HCT116 (cell line): ENCODE data around the gene CARS1. TPM values are rescaled to one million over a fixed set of nuclear protein-coding genes. Genes with fewer than 3 reads are reported as not detected.

Experiments used
- ATAC-seq: fragments of 200-7000 bp; cut with Tn5 transposase; 2 replicates; pipeline ENCODE4 v1.9.1; 2020; ENCODE audit warnings: mild to moderate bottlenecking, moderate library complexity
- BruUV-seq: library from RNA; stranded (reverse); fragments of 400-500 nt; replicated peaks from 2 replicates; lab custom pipeline; 2021; lab: Mats Ljungman, UMichigan
- CTCF ChIA-PET: fragments of 300-600 bp; sonication (Branson Sonifier 250); formaldehyde crosslinking; loops from one replicate; lab custom pipeline; 2021; ENCODE audit warnings: antibody characterized with exemption; lab: Charles Lee
- POLR2A ChIA-PET: fragments of 300-600, 350-600 bp; sonication (Branson Sonifier 250); formaldehyde crosslinking; loops from one replicate; lab custom pipeline; 2021; ENCODE audit warnings: antibody characterized with exemption; lab: Charles Lee
- RAD21 ChIA-PET, 2 experiments: fragments of 300-600 bp; sonication (Branson Sonifier 250); formaldehyde crosslinking; loops; one replicate each; lab custom pipeline; 2023; ENCODE audit warnings: low total read pairs in 2 of 2; ENCODE audit not compliant: uncharacterized antibody in 2 of 2, unreplicated experiment in 2 of 2, low non-redundant PET in 1 of 2; lab: Charles Lee
- DNase-seq: peaks from one replicate; pipeline ENCODE4 v3.0.0-alpha.2; 2010; ENCODE audit warnings: low read depth, low spot score
- H2AFZ ChIP-seq: fragments of 200-600 bp; shearing (Covaris generic), sonication (generic); 2 replicates; pipeline ENCODE4 v1.6.1; 2017; ENCODE audit warnings: low read depth, mixed run types, mixed read lengths, antibody characterized with exemption, low read length; ENCODE audit not compliant: poor library complexity, severe bottlenecking
- H3K27ac ChIP-seq: 2 replicates; pipeline ENCODE4 v1.5.1; 2012; ENCODE audit warnings: low read depth, low read length
- H3K27me3 ChIP-seq: fragments of 200-600 bp; sonication (generic); 2 replicates; pipeline ENCODE4 v1.6.1; 2016; ENCODE audit warnings: mixed run types, low read length, mixed read lengths; ENCODE audit not compliant: insufficient read depth
- H3K36me3 ChIP-seq, 2 experiments: fragments of 200-500 bp in 1 of 2; fragments of 200-600 bp in 1 of 2; sonication (Bioruptor generic) in 1 of 2; sonication (generic) in 1 of 2; 2 replicates each; pipeline versions ENCODE4 v1.5.1 to v1.6.1; 2014 to 2016; ENCODE audit warnings: low read length in 2 of 2, inconsistent platforms in 1 of 2, mixed read lengths in 1 of 2, mixed run types in 1 of 2; ENCODE audit not compliant: insufficient read depth in 2 of 2, control insufficient read depth in 1 of 2
- H3K4me1 ChIP-seq, 2 experiments: fragments of 200-600 bp in 1 of 2; sonication (generic) in 1 of 2; 2 replicates each; pipeline versions ENCODE4 v1.5.1 to v1.6.1; 2012 to 2017; ENCODE audit warnings: low read length in 2 of 2, inconsistent platforms in 1 of 2, mild to moderate bottlenecking in 1 of 2, mixed read lengths in 1 of 2, mixed run types in 1 of 2, moderate library complexity in 1 of 2; ENCODE audit not compliant: insufficient read depth in 2 of 2, control insufficient read depth in 1 of 2
- H3K4me2 ChIP-seq: fragments of 200-600 bp; sonication (generic); 2 replicates; pipeline ENCODE4 v1.6.1; 2017; ENCODE audit warnings: mixed run types, low read length, mixed read lengths
- H3K4me3 ChIP-seq, 2 experiments: fragments of 200-600 bp in 1 of 2; sonication (generic) in 1 of 2; replicated peaks in 1 of 2; 2 replicates each; pipeline ENCODE4 v1.5.1; 2011 to 2016; ENCODE audit warnings: low read length in 2 of 2, control low read depth in 1 of 2, low read depth in 1 of 2, mild to moderate bottlenecking in 1 of 2, mixed read lengths in 1 of 2, mixed run types in 1 of 2
- H3K79me2 ChIP-seq: fragments of 200-600 bp; sonication (generic); 2 replicates; pipeline ENCODE4 v1.6.1; 2017; ENCODE audit warnings: mild to moderate bottlenecking, mixed run types, low read length, moderate library complexity, mixed read lengths; ENCODE audit not compliant: insufficient read depth
- H3K9ac ChIP-seq: fragments of 200-600 bp; sonication (generic); 2 replicates; pipeline ENCODE4 v1.6.1; 2016; ENCODE audit warnings: low read length, mixed read lengths
- H3K9me2 ChIP-seq: fragments of 200-600 bp; sonication (generic), shearing (Covaris generic); 2 replicates; pipeline ENCODE4 v1.6.1; 2017; ENCODE audit warnings: mixed run types, mild to moderate bottlenecking, moderate library complexity; ENCODE audit not compliant: insufficient read depth
- H3K9me3 ChIP-seq, 2 experiments: fragments of 200-500 bp in 1 of 2; fragments of 200-600 bp in 1 of 2; sonication (Bioruptor generic) in 1 of 2; sonication (generic) in 1 of 2; 2 replicates each; pipeline ENCODE4 v1.6.1; 2014 to 2017; ENCODE audit warnings: low read length in 2 of 2, mixed read lengths in 2 of 2, inconsistent platforms in 1 of 2, low read depth in 1 of 2, mild to moderate bottlenecking in 1 of 2, mixed run types in 1 of 2, moderate library complexity in 1 of 2; ENCODE audit not compliant: control insufficient read depth in 1 of 2, insufficient read depth in 1 of 2
- H4K20me1 ChIP-seq: fragments of 200-600 bp; sonication (generic), shearing (Covaris generic); 2 replicates; pipeline ENCODE4 v1.6.1; 2017; ENCODE audit warnings: mixed run types, mild to moderate bottlenecking, moderate library complexity; ENCODE audit not compliant: insufficient read depth
- ELF1 ChIP-seq: IDR thresholded peaks from 2 replicates; pipeline ENCODE4 v1.6.1; 2012; ENCODE audit warnings: low read depth, borderline replicate concordance
- JUND ChIP-seq: IDR thresholded peaks from 2 replicates; pipeline ENCODE4 v1.6.1; 2012
- POLR2AphosphoS5 ChIP-seq: IDR thresholded peaks from 2 replicates; pipeline ENCODE4 v1.6.1; 2011; ENCODE audit warnings: mild to moderate bottlenecking, low read depth, low read length, moderate library complexity
- SIN3A ChIP-seq: IDR thresholded peaks from 2 replicates; pipeline ENCODE4 v1.6.1; 2012; ENCODE audit warnings: low read depth
- SP1 ChIP-seq: IDR thresholded peaks from 2 replicates; pipeline ENCODE4 v1.6.1; 2012; ENCODE audit warnings: low read depth
- TCF7L2 ChIP-seq: IDR thresholded peaks from 2 replicates; pipeline ENCODE4 v1.7.0; 2011; ENCODE audit warnings: borderline replicate concordance, inconsistent platforms; ENCODE audit not compliant: insufficient read depth, insufficient read length; ENCODE audit errors: extremely low read depth
- ZFX ChIP-seq: fragments of 450-650 bp; IDR thresholded peaks from 2 replicates; pipeline ENCODE4 v1.6.1; 2017
- ZNF274 ChIP-seq: fragments of 200-500 bp; sonication (Bioruptor generic); IDR thresholded peaks from 2 replicates; pipeline ENCODE4 v1.6.1; 2014; ENCODE audit warnings: mild to moderate bottlenecking, low read depth, low read length, inconsistent platforms
- intact Hi-C: fragments of 100-400 bp; cut with micrococcal nuclease; formaldehyde crosslinking; loops from 2 replicates; pipeline ENCODE4 v1.10.0; 2022
- total RNA-seq: library from RNA; stranded (reverse); gene quantifications from one replicate; pipeline ENCODE4 v1.2.1, GENCODE V29; 2021; ENCODE audit not compliant: unreplicated experiment
- TF ChIP-seq, protein P1 (sequence below): IDR thresholded peaks from 2 replicates; pipeline ENCODE4 v1.6.1; 2012
- TF ChIP-seq, protein P2 (sequence below): IDR thresholded peaks from 2 replicates; pipeline ENCODE4 v1.6.1; 2012; ENCODE audit warnings: low read depth
- TF ChIP-seq, protein P3 (sequence below): IDR thresholded peaks from 2 replicates; pipeline ENCODE4 v1.6.1; 2011; ENCODE audit warnings: mild to moderate bottlenecking, low read length, moderate library complexity; ENCODE audit not compliant: insufficient replicate concordance; ENCODE audit errors: extremely low read depth

CARS1 gene
- total RNA-seq, 1 experiment from 2014 or later = 124 TPM

DNA sequence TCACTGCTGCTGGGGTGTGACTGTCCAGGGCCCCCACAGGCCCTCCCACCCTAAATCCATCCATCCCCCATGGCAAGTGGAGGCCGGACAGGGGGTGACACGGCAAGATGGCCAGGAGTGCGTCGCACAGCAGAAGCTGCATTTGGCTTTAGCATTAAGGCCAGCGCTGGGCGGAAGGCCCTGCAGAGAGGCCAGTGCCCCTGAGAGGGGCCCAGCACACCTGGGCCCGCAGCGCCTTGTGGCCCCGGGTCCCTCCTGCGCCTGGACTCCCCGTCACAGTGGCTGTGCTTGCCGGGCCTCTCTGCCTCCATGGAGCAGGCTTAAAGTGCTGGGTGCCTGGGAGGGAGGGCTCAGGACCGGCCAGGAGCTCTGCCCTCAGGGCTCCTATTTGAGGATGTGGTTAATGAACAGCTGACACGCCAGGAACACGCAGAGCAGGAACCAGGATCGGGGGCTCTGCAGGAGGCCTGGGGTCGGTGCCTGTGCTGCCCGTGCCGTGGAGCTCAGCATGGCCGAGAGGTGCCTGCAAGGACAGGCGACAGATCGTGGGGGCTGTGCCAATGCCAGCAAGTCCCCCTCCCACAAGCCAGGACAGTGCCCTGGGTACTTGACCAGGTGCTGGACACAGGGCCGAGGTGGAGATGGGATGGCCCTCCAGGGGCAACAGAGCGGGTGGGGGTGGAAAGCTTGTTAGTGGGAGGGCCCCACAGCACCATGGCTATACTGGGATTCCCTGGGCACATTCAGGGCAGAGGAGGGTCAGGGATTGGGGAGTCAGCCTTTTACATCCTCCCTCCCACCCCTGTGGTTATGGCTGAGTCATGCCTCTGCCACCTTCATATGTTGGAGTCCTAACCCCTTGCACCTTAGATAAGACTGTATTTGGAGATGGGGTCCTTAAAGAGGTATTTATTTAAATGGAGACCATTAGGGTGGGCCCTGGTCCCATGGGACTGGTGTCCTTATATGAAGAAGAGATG is 30.9 kb upstream of the CARS1 start (continued):
- TF ChIP-seq SP1 = no peak
- TF ChIP-seq SIN3A = no peak
- TF ChIP-seq ELF1 = no peak
- TF ChIP-seq, protein P1, sequence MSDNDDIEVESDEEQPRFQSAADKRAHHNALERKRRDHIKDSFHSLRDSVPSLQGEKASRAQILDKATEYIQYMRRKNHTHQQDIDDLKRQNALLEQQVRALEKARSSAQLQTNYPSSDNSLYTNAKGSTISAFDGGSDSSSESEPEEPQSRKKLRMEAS = no peak
- no peak for TF ChIP-seq TCF7L2
- TF ChIP-seq, all 23 proteins: peak for 0

DNA sequence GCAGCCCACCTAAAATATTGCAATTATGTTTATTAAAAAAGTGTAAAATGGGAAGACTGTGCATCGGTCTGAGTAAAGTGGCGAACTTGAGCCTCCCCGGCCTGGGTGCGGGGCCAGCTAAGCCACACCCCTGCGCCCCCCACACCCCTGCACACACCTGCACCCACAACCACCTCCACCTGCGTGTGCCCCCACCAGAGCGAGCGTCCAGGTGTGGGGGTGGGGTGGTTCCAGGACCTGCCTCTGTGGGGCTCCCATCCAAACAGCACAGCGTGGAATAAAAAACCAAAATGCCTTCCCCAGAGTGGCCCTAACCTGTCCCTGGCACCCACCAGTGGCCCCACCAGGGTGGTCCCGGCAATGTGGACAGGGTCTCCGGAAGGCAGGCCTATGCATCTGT is 30.1 kb upstream of the CARS1 start:
- peaks cover 0 to 15% of the 10 kb centered on the region in 2 experiments; a peak in 3 of 4 replicates for H3K4me1 ChIP-seq
- H3K27ac ChIP-seq = no peak overlapping the region
- no peak overlapping the region for H2AFZ ChIP-seq
- H3K9me2 ChIP-seq = no peaks in the 10 kb centered on the region
- TF ChIP-seq, protein P2, sequence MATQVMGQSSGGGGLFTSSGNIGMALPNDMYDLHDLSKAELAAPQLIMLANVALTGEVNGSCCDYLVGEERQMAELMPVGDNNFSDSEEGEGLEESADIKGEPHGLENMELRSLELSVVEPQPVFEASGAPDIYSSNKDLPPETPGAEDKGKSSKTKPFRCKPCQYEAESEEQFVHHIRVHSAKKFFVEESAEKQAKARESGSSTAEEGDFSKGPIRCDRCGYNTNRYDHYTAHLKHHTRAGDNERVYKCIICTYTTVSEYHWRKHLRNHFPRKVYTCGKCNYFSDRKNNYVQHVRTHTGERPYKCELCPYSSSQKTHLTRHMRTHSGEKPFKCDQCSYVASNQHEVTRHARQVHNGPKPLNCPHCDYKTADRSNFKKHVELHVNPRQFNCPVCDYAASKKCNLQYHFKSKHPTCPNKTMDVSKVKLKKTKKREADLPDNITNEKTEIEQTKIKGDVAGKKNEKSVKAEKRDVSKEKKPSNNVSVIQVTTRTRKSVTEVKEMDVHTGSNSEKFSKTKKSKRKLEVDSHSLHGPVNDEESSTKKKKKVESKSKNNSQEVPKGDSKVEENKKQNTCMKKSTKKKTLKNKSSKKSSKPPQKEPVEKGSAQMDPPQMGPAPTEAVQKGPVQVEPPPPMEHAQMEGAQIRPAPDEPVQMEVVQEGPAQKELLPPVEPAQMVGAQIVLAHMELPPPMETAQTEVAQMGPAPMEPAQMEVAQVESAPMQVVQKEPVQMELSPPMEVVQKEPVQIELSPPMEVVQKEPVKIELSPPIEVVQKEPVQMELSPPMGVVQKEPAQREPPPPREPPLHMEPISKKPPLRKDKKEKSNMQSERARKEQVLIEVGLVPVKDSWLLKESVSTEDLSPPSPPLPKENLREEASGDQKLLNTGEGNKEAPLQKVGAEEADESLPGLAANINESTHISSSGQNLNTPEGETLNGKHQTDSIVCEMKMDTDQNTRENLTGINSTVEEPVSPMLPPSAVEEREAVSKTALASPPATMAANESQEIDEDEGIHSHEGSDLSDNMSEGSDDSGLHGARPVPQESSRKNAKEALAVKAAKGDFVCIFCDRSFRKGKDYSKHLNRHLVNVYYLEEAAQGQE = no peak
- TF ChIP-seq ZNF274 (no peak), ZFX (no peak), SP1 (no peak), TCF7L2 (no peak), JUND (no peak), POLR2AphosphoS5 (no peak)
- TF ChIP-seq, protein P3, sequence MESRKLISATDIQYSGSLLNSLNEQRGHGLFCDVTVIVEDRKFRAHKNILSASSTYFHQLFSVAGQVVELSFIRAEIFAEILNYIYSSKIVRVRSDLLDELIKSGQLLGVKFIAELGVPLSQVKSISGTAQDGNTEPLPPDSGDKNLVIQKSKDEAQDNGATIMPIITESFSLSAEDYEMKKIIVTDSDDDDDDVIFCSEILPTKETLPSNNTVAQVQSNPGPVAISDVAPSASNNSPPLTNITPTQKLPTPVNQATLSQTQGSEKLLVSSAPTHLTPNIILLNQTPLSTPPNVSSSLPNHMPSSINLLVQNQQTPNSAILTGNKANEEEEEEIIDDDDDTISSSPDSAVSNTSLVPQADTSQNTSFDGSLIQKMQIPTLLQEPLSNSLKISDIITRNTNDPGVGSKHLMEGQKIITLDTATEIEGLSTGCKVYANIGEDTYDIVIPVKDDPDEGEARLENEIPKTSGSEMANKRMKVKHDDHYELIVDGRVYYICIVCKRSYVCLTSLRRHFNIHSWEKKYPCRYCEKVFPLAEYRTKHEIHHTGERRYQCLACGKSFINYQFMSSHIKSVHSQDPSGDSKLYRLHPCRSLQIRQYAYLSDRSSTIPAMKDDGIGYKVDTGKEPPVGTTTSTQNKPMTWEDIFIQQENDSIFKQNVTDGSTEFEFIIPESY = no peak
- H3K36me3 ChIP-seq = no peaks in the 10 kb centered on the region
- no peaks in the 10 kb centered on the region for H3K9me3 ChIP-seq
- no peaks in the 10 kb centered on the region for H4K20me1 ChIP-seq
- ATAC-seq = no peak
- intact Hi-C loops = no loop called here
- ChIA-PET RAD21 (no interaction called here), CTCF (no interaction called here), POLR2A (no interaction called here)
- H3K4me3 ChIP-seq = no peak overlapping the region
- no peak for DNase-seq
- BruUV-seq = no TSS peak
- H3K9ac ChIP-seq = no peak overlapping the region
- no peaks in the 10 kb centered on the region for H3K27me3 ChIP-seq
- no peak overlapping the region for H3K4me2 ChIP-seq
- no peaks in the 10 kb centered on the region for H3K79me2 ChIP-seq
